Fibroblast of lung (primary cell): Measurements from ENCODE around the gene PDE10A. TPM values are rescaled to one million over a fixed set of nuclear protein-coding genes. Genes with fewer than 3 reads are reported as not detected.

ENCODE experiments used
- DNase-seq, 2 donors: peaks; one replicate each; pipeline versions ENCODE4 v3.0.0 to v3.0.0-alpha.2; 2010; ENCODE audit warnings: low read depth in 2 of 2
- H2AFZ ChIP-seq: 2 replicates; pipeline ENCODE4 v1.5.1; 2012; ENCODE audit warnings: low read length, control low read depth, inconsistent platforms
- H3K27ac ChIP-seq: 2 replicates; pipeline ENCODE4 v1.5.1; 2011; ENCODE audit warnings: low read length, control low read depth; ENCODE audit not compliant: insufficient read depth
- H3K27me3 ChIP-seq: 2 replicates; pipeline ENCODE4 v1.5.1; 2011; ENCODE audit warnings: mild to moderate bottlenecking, low read length; ENCODE audit not compliant: control insufficient read depth, insufficient read depth
- H3K36me3 ChIP-seq: 2 replicates; pipeline ENCODE4 v1.5.1; 2011; ENCODE audit warnings: low read length; ENCODE audit not compliant: control insufficient read depth, insufficient read depth
- H3K4me1 ChIP-seq: 2 replicates; pipeline ENCODE4 v1.5.1; 2011; ENCODE audit warnings: low read length; ENCODE audit not compliant: control insufficient read depth, insufficient read depth; ENCODE audit errors: extremely low read depth
- H3K4me2 ChIP-seq: 2 replicates; pipeline ENCODE4 v1.5.1; 2011; ENCODE audit warnings: low read length, control low read depth; ENCODE audit not compliant: insufficient read depth; ENCODE audit errors: extremely low read depth
- H3K4me3 ChIP-seq, 4 experiments: fragments of 200-600 bp in 1 of 4; sonication (generic) in 1 of 4; replicated peaks in 1 of 4; 2 replicates each; pipeline ENCODE4 v1.5.1; 2011 to 2016; ENCODE audit warnings: low read length in 4 of 4, low read depth in 3 of 4, mild to moderate bottlenecking in 3 of 4, control low read depth in 2 of 4, inconsistent platforms in 1 of 4, mixed read lengths in 1 of 4; ENCODE audit not compliant: insufficient read depth in 1 of 4; ENCODE audit errors: control extremely low read depth in 1 of 4
- H3K79me2 ChIP-seq: 2 replicates; pipeline ENCODE4 v1.5.1; 2012; ENCODE audit warnings: mild to moderate bottlenecking, low read length, inconsistent platforms; ENCODE audit not compliant: control insufficient read depth, insufficient read depth
- H3K9ac ChIP-seq: 2 replicates; pipeline ENCODE4 v1.5.1; 2011; ENCODE audit warnings: mild to moderate bottlenecking, low read length, control low read depth; ENCODE audit not compliant: insufficient read depth
- H3K9me3 ChIP-seq: 2 replicates; pipeline ENCODE4 v1.5.1; 2012; ENCODE audit warnings: low read depth, low read length; ENCODE audit not compliant: control insufficient read depth, insufficient read depth
- H4K20me1 ChIP-seq: 2 replicates; pipeline ENCODE4 v1.5.1; 2011; ENCODE audit warnings: low read length; ENCODE audit not compliant: control insufficient read depth, insufficient read depth; ENCODE audit errors: extremely low read depth
- EZH2 ChIP-seq: IDR thresholded peaks from 2 replicates; pipeline ENCODE4 v1.5.1; 2012; ENCODE audit warnings: low read length, control low read depth, mild to moderate bottlenecking; ENCODE audit errors: missing control alignments
- polyA plus RNA-seq, 2 donors: library from polyadenylated mRNA; depleted of rRNA in 1 of 2; stranded (reverse) in 1 of 2; unstranded in 1 of 2; fragments of >200 nt; gene quantifications; 2 replicates each; pipeline ENCODE4 v1.2.1, GENCODE V29; 2011 to 2012; ENCODE audit warnings: missing spikeins in 1 of 2
- total RNA-seq: library from RNA; depleted of rRNA; stranded (reverse); fragments of >200 nt; gene quantifications from 2 replicates; pipeline ENCODE4 v1.2.1, GENCODE V29; 2014
- TF ChIP-seq, protein P1 (sequence below), 2 donors: IDR thresholded peaks in 1 of 2; conservative IDR thresholded peaks in 1 of 2; 1 replicate in 1 of 2; 2 replicates in 1 of 2; pipeline ENCODE4 v1.5.1; 2011 to 2012; ENCODE audit warnings: low read length in 2 of 2, control low read depth in 1 of 2, inconsistent platforms in 1 of 2, low read depth in 1 of 2, mild to moderate bottlenecking in 1 of 2

The PDE10A gene
- total and polyA plus RNA-seq, 2 donors (not counting 1 experiment from before 2014, with no cell fraction given), result under 0.01 to 0.19 TPM

DNA sequence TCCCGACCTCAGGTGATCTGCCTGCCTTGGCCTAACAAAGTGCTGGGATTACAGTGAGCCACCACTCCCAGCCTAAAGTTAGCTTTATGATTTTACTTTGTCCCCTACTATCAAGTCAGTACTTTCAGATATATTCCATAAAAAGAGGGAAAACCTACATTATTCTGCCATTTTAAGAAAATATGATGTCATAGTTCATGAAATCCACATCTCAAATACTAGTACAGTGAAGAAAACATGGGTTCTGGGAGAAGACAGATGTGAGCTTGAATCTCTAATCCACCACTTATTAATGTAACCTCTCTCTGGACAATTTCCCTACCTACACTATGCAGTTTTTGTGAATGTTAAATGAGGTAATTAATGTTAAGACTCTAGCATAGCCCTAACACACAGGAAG, 74.5 kb downstream of the PDE10A start:
- Histone ChIP-seq H3K9me3 (no peaks in the 10 kb centered on the region), H4K20me1 (no peaks in the 10 kb centered on the region), H3K4me1 (no peaks in the 10 kb centered on the region), H3K9ac (no peak overlapping the region), H3K27me3 (no peaks in the 10 kb centered on the region), H3K79me2 (no peaks in the 10 kb centered on the region), H3K4me2 (no peak overlapping the region), H3K4me3 (no peak overlapping the region), H3K36me3 (no peaks in the 10 kb centered on the region), H3K27ac (no peak overlapping the region), H2AFZ (no peak overlapping the region)
- no peak for DNase-seq
- TF ChIP-seq EZH2, result no peak
- TF ChIP-seq, protein P1, sequence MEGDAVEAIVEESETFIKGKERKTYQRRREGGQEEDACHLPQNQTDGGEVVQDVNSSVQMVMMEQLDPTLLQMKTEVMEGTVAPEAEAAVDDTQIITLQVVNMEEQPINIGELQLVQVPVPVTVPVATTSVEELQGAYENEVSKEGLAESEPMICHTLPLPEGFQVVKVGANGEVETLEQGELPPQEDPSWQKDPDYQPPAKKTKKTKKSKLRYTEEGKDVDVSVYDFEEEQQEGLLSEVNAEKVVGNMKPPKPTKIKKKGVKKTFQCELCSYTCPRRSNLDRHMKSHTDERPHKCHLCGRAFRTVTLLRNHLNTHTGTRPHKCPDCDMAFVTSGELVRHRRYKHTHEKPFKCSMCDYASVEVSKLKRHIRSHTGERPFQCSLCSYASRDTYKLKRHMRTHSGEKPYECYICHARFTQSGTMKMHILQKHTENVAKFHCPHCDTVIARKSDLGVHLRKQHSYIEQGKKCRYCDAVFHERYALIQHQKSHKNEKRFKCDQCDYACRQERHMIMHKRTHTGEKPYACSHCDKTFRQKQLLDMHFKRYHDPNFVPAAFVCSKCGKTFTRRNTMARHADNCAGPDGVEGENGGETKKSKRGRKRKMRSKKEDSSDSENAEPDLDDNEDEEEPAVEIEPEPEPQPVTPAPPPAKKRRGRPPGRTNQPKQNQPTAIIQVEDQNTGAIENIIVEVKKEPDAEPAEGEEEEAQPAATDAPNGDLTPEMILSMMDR (conservative IDR thresholded peaks at IDR 0.05 in 1 of 2, IDR thresholded peaks at IDR 0.05 in 1 of 2; ENCODE audit: low read depth in 1 of 2, low read length in 2 of 2), result no peak

DNA sequence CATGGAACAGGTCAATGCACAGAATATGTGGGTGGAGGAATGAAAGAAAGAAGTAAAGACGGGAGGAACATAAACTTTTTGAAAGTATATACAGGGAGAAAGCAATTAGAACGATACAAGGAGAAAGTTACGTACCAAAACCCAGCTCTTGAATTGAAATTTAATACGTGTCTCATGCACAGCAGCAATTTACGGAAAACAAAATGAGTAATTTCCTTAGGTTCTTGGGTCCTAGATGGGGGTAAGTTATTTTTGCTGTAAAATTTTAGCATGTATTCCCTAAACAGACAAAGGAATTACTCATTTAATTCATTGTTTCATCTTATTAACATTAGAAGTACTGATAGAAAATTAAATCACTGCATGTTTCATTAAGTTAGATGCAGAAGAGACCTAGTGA, 75.8 kb downstream of the PDE10A start:
- TF ChIP-seq, protein P1 (conservative IDR thresholded peaks at IDR 0.05 in 1 of 2, IDR thresholded peaks at IDR 0.05 in 1 of 2; ENCODE audit: low read depth in 1 of 2, low read length in 2 of 2), result no peak
- no peak for TF ChIP-seq EZH2
- no peak overlapping the region for H2AFZ ChIP-seq

DNA sequence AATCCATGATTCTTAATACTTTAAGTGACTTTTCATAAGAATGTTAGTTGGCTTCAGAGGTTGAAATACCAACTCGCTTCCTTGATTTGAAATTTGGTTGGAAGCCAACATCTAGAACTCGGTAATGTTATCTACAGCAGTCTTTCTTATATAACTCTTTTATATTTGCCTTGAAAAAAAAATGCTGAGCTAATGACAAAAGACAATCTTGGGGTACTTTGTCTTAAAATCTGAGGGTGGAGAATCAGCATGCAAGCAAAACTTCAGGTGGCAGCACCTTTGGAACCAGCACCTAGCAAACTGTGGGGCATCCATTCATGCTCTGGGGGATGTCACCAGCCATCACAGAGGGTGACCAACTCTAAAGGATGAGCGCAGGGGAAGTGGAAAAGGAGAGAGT, 76.3 kb downstream of the PDE10A start:
- H3K9me3 ChIP-seq, result no peaks in the 10 kb centered on the region
- no peaks in the 10 kb centered on the region for H4K20me1 ChIP-seq
- no peak overlapping the region for H3K4me3 ChIP-seq
- DNase-seq, result no peak
- no peak overlapping the region for H3K27ac ChIP-seq
- H3K9ac ChIP-seq, result no peak overlapping the region
- no peak overlapping the region for H2AFZ ChIP-seq
- no peaks in the 10 kb centered on the region for H3K36me3 ChIP-seq
- H3K27me3 ChIP-seq, result no peaks in the 10 kb centered on the region
- no peaks in the 10 kb centered on the region for H3K4me1 ChIP-seq
- TF ChIP-seq EZH2, result no peak
- TF ChIP-seq, protein P1 (conservative IDR thresholded peaks at IDR 0.05 in 1 of 2, IDR thresholded peaks at IDR 0.05 in 1 of 2; ENCODE audit: low read depth in 1 of 2, low read length in 2 of 2), result no peak
- H3K4me2 ChIP-seq, result no peak overlapping the region
- no peaks in the 10 kb centered on the region for H3K79me2 ChIP-seq

More for the DNA sequence above, 75.8 kb downstream of the PDE10A start:
- Histone ChIP-seq H3K9ac (no peak overlapping the region), H3K36me3 (no peaks in the 10 kb centered on the region), H3K79me2 (no peaks in the 10 kb centered on the region), H3K9me3 (no peaks in the 10 kb centered on the region), H4K20me1 (no peaks in the 10 kb centered on the region), H3K27ac (no peak overlapping the region), H3K4me3 (no peak overlapping the region), H3K4me1 (no peaks in the 10 kb centered on the region), H3K4me2 (no peak overlapping the region), H3K27me3 (no peaks in the 10 kb centered on the region)
- no peak for DNase-seq
